GM23338 (cell line): ENCODE results near the gene HHEX. TPM values are rescaled to one million over a fixed set of nuclear protein-coding genes. Genes with fewer than 3 reads are reported as not detected.

Experiments
- ATAC-seq: fragments of 200-7000 bp; cut with Tn5 transposase; 3 replicates; pipeline ENCODE4 v1.9.1; 2020
- DNase-seq: peaks from one replicate; pipeline ENCODE4 v3.0.0-alpha.2; 2015; ENCODE audit warnings: low spot score
- H2AFZ ChIP-seq: fragments of 200-600 bp; sonication (generic); 2 replicates; pipeline ENCODE4 v1.8.0; 2016; ENCODE audit warnings: antibody characterized with exemption, mild to moderate bottlenecking, moderate library complexity
- H3F3A ChIP-seq: fragments of 200-600 bp; sonication (generic); replicated peaks from 2 replicates; pipeline ENCODE4 v1.8.0; 2017; ENCODE audit warnings: antibody characterized with exemption, mixed run types, low read depth
- H3K27ac ChIP-seq: fragments of 200-600 bp; sonication (generic); 2 replicates; pipeline ENCODE4 v1.6.1; 2016; ENCODE audit warnings: low read depth
- H3K27me3 ChIP-seq: fragments of 200-600 bp; sonication (generic); 2 replicates; pipeline ENCODE4 v1.8.0; 2016; ENCODE audit warnings: mild to moderate bottlenecking, mixed run types, moderate library complexity; ENCODE audit not compliant: insufficient read depth
- H3K36me3 ChIP-seq: fragments of 200-600 bp; sonication (generic); 2 replicates; pipeline ENCODE4 v1.8.0; 2016; ENCODE audit warnings: mild to moderate bottlenecking; ENCODE audit not compliant: insufficient read depth
- H3K4me1 ChIP-seq: fragments of 200-600 bp; sonication (generic); 2 replicates; pipeline ENCODE4 v1.8.0; 2016; ENCODE audit warnings: mild to moderate bottlenecking, moderate library complexity; ENCODE audit not compliant: insufficient read depth
- H3K4me2 ChIP-seq: fragments of 200-600 bp; sonication (generic); 2 replicates; pipeline ENCODE4 v1.7.1; 2017; ENCODE audit warnings: mixed run types
- H3K4me3 ChIP-seq: fragments of 200-600 bp; sonication (generic); 2 replicates; pipeline ENCODE4 v1.6.1; 2016; ENCODE audit warnings: mixed run types
- H3K79me2 ChIP-seq: fragments of 200-600 bp; sonication (generic); replicated peaks from 2 replicates; pipeline ENCODE4 v1.8.0; 2017; ENCODE audit warnings: mild to moderate bottlenecking; ENCODE audit not compliant: insufficient read depth
- H3K9me2 ChIP-seq: fragments of 200-600 bp; sonication (generic); 2 replicates; pipeline ENCODE4 v1.8.0; 2017; ENCODE audit not compliant: insufficient read depth
- H4K20me1 ChIP-seq: fragments of 200-600 bp; sonication (generic); replicated peaks from 2 replicates; pipeline ENCODE4 v1.8.0; 2017; ENCODE audit warnings: mild to moderate bottlenecking; ENCODE audit not compliant: insufficient read depth
- H3K27ac Mint-ChIP-seq: 2 replicates; pipeline ENCODE4 v1.8.0; 2020; ENCODE audit warnings: inconsistent platforms, mild to moderate bottlenecking, moderate library complexity, mixed read lengths
- H3K27me3 Mint-ChIP-seq: 3 replicates; pipeline ENCODE4 v1.8.0; 2022; ENCODE audit warnings: low read depth, mild to moderate bottlenecking, moderate library complexity, mixed read lengths, inconsistent platforms; ENCODE audit not compliant: insufficient read depth, poor library complexity
- H3K36me3 Mint-ChIP-seq: 3 replicates; pipeline ENCODE4 v1.8.0; 2021; ENCODE audit warnings: low read depth, mild to moderate bottlenecking, inconsistent platforms, moderate library complexity, mixed read lengths
- H3K4me1 Mint-ChIP-seq: 3 replicates; pipeline ENCODE4 v1.8.0; 2020; ENCODE audit warnings: mild to moderate bottlenecking, inconsistent platforms, mixed read lengths
- H3K4me3 Mint-ChIP-seq: 3 replicates; pipeline ENCODE4 v1.8.0; 2021; ENCODE audit warnings: moderate library complexity, mild to moderate bottlenecking, inconsistent platforms, mixed read lengths
- H3K9me3 Mint-ChIP-seq: 3 replicates; pipeline ENCODE4 v1.8.0; 2020; ENCODE audit warnings: moderate library complexity, mild to moderate bottlenecking, inconsistent platforms, mixed read lengths
- CREB1 ChIP-seq: fragments of 250-450 bp; sonication (Bioruptor Pico); IDR thresholded peaks from 2 replicates; pipeline ENCODE4 v1.5.0; 2020; ENCODE audit warnings: low read depth, mild to moderate bottlenecking, moderate library complexity
- CTCF ChIP-seq, 2 experiments: fragments of 200-600 bp in 1 of 2; sonication (generic) in 1 of 2; conservative IDR thresholded peaks; 2 replicates each; pipeline versions ENCODE4 v1.5.1 to v1.6.1; 2016 to 2017; ENCODE audit warnings: antibody characterized with exemption in 2 of 2, low read depth in 2 of 2, mild to moderate bottlenecking in 2 of 2, moderate library complexity in 1 of 2
- ETS1 ChIP-seq: IDR thresholded peaks from 2 replicates; pipeline ENCODE4 v1.6.1; 2016; ENCODE audit warnings: antibody characterized with exemption
- EZH2 ChIP-seq: fragments of 200-600 bp; sonication (generic); IDR thresholded peaks from one replicate; pipeline ENCODE4 v1.8.0; 2017; ENCODE audit warnings: antibody characterized with exemption, mild to moderate bottlenecking, low read depth; ENCODE audit not compliant: unreplicated experiment
- EZH2phosphoT487 ChIP-seq: fragments of 200-600 bp; sonication (generic); IDR thresholded peaks from one replicate; pipeline ENCODE4 v1.8.1; 2018; ENCODE audit warnings: antibody characterized with exemption; ENCODE audit not compliant: unreplicated experiment
- JUNB ChIP-seq: IDR thresholded peaks from one replicate; pipeline ENCODE4 v1.6.1; 2016; ENCODE audit warnings: antibody characterized with exemption; ENCODE audit not compliant: unreplicated experiment
- NANOG ChIP-seq: IDR thresholded peaks from 2 replicates; pipeline ENCODE4 v1.6.1; 2016; ENCODE audit warnings: antibody characterized with exemption, borderline replicate concordance
- POLR2AphosphoS5 ChIP-seq: IDR thresholded peaks from 2 replicates; pipeline ENCODE4 v1.6.1; 2016; ENCODE audit warnings: antibody characterized with exemption, low read depth
- REST ChIP-seq: IDR thresholded peaks from one replicate; pipeline ENCODE4 v1.6.1; 2018; ENCODE audit warnings: antibody characterized with exemption; ENCODE audit not compliant: unreplicated experiment
- STAT1 ChIP-seq: IDR thresholded peaks from one replicate; pipeline ENCODE4 v1.6.1; 2016; ENCODE audit warnings: antibody characterized with exemption; ENCODE audit not compliant: unreplicated experiment
- ZNF114 ChIP-seq: fragments of 250-450 bp; sonication (Bioruptor Pico); IDR thresholded peaks from 2 replicates; pipeline ENCODE4 v1.5.0; 2020; ENCODE audit warnings: mild to moderate bottlenecking, moderate library complexity
- ZNF331 ChIP-seq: fragments of 250-450 bp; sonication (Bioruptor Pico); IDR thresholded peaks from 2 replicates; pipeline ENCODE4 v1.5.0; 2020; ENCODE audit warnings: low read depth, mild to moderate bottlenecking, moderate library complexity
- ZNF462 ChIP-seq: fragments of 250-450 bp; sonication (Bioruptor Pico); IDR thresholded peaks from 2 replicates; pipeline ENCODE4 v1.5.0; 2020; ENCODE audit warnings: mild to moderate bottlenecking, moderate library complexity
- long read RNA-seq: library from polyadenylated mRNA; unstranded; transcript quantifications from one replicate; pipeline ENCODE4 v2.0.0, GENCODE V29; 2020; ENCODE audit not compliant: unreplicated experiment
- polyA plus RNA-seq: library from polyadenylated mRNA; unstranded; fragments of >200 nt; fragmentation: Nextera tagmentation; extraction: Ambion mirVana; gene quantifications from 2 replicates; pipeline ENCODE4 v1.2.1, GENCODE V29; 2016
- total RNA-seq: library from RNA; depleted of rRNA; stranded (reverse); fragments of >200 nt; shearing (Covaris generic); gene quantifications from 2 replicates; pipeline ENCODE4 v1.2.3, GENCODE V29; 2014; rRNA removed

Gene HHEX
- total RNA-seq (0.39 and 0.59 TPM in 2 replicates), polyA plus RNA-seq (0.99 and 2.0 TPM in 2 replicates)
- long read RNA-seq: 0 reads

- DNase-seq: no peak
- Mint-ChIP-seq H3K9me3 (peaks cover 2% of the 10 kb centered on the region; the same call in 1 of the 3 replicates), H3K36me3 (no peaks in the 10 kb centered on the region; the same call in 2 of the 3 replicates), H3K27ac (no peak within 1 kb of the TSS), H3K4me1 (peaks cover 33% of the 10 kb centered on the region), H3K27me3 (peaks cover 75% of the 10 kb centered on the region), H3K4me3 (peak within 1 kb of the TSS; percentile 75)
- Histone ChIP-seq H3K4me3 (peak within 1 kb of the TSS; percentile 56), H3K27me3 (peaks cover 98% of the 10 kb centered on the region), H3K4me1 (peaks cover 31% of the 10 kb centered on the region), H3F3A (peaks cover 40% of the 10 kb centered on the region), H4K20me1 (peaks cover 13% of the 10 kb centered on the region), H2AFZ (peak within 1 kb of the TSS; percentile 89), H3K9me2 (0 out of 2 replicates have a peak, but pooled peaks cover 2% of the 10 kb centered on the region), H3K36me3 (no peaks in the 10 kb centered on the region), H3K79me2 (no peaks in the 10 kb centered on the region), H3K27ac (no peak within 1 kb of the TSS), H3K4me2 (peak within 1 kb of the TSS; percentile 86)
- TF ChIP-seq ETS1 (no peak), STAT1 (no peak), ZNF331 (CRISPR knock-in tag) (no peak), POLR2AphosphoS5 (no peak), REST (no peak), EZH2phosphoT487 (no peak), JUNB (no peak), NANOG (no peak), ZNF462 (CRISPR knock-in tag) (no peak), EZH2 (no peak), ZNF114 (CRISPR knock-in tag) (no peak), CREB1 (CRISPR knock-in tag) (no peak), CTCF (conservative IDR thresholded peaks at IDR 0.05; ENCODE audit: low read depth in 2 of 2) (no peak)
- peak; percentile 49 for ATAC-seq
These were observed at the start of gene HHEX for GRCh38 chr10:92689663-92690210. HHEX (plus strand) TSS chr10:92689955; CDS start chr10:92689987, 32 bp downstream.
